UCSD-AML1 (cell line): ENCODE results near the gene IRF2.
A peak's percentile ranks its signal among the peaks of the same experiment; 100 is the strongest.
"Not testable (repeated sequence)": the region's sequence is repeated elsewhere in the genome, so short reads cannot be mapped to it uniquely, and the experiment has no call there.

Source experiments
- DNase-seq: peaks from one replicate; lab custom pipeline; 2025; ENCODE audit not compliant: unreplicated experiment; lab: John Stamatoyannopoulos, UW

The IRF2 gene

GRCh38 chr4:184392748-184393559, 81.4 kb downstream of the IRF2 start:
- DNase-seq: no peak

- no peak for DNase-seq
Observed at GRCh38 chr4:184392316-184392715, 82.0 kb downstream of the IRF2 start.

DNA sequence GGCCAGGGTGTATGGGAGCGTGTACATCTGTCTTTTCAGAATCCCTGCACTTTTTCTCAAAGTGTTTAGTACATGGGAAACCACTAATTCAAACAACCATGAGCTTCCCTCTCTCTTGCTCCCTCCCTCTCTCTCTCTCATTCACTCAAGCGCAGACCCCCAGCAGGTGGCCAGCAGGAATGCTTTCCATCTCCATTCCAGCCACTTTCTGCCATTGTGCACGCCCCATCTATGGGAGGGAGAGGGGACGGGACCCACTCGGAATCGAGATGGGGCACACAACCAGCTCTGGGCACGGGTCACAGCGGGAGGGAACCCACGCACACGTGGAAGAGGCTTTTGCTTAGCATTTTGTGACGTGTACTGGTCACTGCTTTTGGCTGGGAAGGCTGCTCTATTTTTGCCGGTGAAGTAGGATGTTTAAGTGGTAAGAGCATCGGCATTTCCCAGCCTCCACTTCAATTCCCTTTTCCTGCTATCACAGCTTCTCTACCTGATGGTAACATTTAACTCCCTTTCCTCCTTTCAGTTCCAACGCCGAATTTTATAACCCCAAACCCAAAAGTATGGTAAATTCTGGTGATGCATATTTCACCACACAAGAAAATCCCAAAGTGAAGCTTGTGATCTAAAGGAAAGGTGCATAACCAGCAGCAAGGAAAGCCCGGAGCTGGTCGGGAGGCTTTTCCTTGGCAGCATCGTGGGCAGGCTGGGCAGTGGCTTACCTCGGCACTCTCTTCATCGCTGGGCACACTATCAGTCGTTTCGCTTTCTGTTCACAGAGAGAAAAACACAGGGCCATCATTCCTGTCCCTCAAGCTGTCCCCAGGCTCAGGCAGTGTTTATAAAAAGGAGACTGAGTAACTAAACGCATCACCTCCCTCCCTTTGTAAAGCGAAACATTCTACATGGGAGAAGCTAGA, 84.1 kb downstream of the IRF2 start:
- no peak for DNase-seq

DNA sequence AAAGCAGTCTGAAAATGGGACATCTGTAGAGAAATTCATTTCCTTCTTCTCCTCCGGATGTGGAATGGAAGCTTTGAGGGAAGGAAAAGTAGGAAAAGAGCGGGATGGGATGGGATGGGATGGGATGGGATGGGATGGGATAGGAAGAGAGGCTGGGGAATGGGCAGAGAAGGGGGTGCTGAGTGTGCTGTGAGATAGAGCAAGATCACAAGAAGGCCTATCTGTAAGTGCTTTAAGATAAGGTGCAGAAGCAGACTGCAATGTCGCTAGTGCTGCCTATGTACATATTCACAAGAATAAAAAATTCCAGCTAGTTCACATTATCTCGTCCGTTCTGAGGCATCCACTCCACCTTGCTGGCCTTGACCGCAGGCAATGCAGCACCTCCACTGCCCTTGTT, 86.2 kb downstream of the IRF2 start:
- DNase-seq: no peak

- DNase-seq: no peak
Observed at GRCh38 chr4:184387351-184387750, 87.0 kb downstream of the IRF2 start.

GRCh38 chr4:184386271-184386781, 88.0 kb downstream of the IRF2 start:
- no peak for DNase-seq

- DNase-seq: no peak
Observed at GRCh38 chr4:184385705-184386141, 88.6 kb downstream of the IRF2 start.

- DNase-seq: no peak
Observed at GRCh38 chr4:184384810-184385557, 89.4 kb downstream of the IRF2 start.

GRCh38 chr4:184384056-184384809, 90.1 kb downstream of the IRF2 start:
- DNase-seq: peak; percentile 41

DNA sequence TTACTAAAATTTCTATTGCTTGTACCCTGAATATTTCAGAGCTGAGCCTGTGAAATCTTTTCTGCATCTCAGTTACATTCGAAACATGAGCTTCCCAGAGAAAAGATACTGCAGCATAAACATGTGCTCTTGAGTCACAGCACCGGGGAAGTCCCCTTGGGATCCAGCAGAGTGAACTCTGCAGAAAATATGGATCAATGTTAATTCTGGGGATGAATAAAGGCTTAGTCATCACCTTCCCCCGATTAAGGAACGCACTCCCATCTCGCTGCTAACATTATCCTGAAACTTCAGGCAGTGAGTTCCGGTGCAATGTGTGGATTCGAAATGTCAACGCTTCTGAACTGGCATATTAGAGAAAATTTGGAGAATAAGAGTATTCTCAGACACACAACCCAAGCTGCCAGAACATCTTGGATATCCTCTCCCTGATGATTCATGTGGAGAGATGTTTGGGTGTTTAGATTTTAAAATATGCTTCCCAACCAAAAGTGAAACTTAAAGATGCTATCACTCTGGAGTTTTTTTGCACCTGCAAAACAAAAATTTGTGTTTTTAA, 90.8 kb downstream of the IRF2 start:
- DNase-seq: no peak

- DNase-seq: no peak
Observed at GRCh38 chr4:184382189-184382846, 92.0 kb downstream of the IRF2 start.

- DNase-seq: no peak
Observed at GRCh38 chr4:184380707-184381106, 93.6 kb downstream of the IRF2 start.

DNA sequence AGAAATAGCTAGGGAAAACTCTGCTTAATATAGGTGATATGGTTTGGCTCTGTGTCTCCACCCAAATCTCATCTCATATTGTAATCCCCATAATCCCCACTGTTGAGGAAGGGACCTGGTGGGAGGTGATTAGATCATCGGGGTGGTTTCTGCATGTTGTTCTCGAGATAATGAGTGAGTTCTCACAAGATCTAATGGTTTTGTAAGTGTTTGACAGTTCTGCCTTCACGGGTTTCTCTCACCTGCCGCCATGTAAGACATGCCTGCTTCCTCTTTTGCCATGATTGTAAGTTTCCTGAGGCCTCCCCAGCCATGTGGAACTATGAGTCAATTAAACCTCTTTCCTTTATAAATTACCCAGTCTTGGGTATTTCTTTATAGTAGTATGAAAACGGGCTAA, 94.1 kb downstream of the IRF2 start:
- DNase-seq: not testable (repeated sequence)

- no peak for DNase-seq
Observed at GRCh38 chr4:184376923-184377322, 97.4 kb downstream of the IRF2 start.

GRCh38 chr4:184376126-184376838, 98.1 kb downstream of the IRF2 start:
- DNase-seq: no peak

DNA sequence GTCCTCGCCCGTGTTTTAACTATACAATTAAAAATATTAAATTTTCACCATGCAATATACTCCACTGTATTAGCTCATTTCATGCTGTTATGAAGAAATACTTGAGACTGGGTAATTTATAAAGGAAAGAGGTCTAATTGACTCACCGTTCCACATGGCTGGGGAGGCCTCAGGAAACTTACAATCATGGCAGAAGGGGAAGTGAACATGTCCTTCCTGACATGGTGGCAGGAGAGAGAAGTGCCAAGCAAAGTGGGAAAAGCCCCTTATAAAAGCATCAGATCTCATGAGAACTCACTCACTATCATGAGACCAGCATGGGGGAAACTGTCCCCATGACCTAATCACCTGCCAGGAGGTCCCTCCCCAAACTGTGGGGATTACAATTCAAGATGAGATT, 98.7 kb downstream of the IRF2 start:
- not testable (repeated sequence) for DNase-seq

DNA sequence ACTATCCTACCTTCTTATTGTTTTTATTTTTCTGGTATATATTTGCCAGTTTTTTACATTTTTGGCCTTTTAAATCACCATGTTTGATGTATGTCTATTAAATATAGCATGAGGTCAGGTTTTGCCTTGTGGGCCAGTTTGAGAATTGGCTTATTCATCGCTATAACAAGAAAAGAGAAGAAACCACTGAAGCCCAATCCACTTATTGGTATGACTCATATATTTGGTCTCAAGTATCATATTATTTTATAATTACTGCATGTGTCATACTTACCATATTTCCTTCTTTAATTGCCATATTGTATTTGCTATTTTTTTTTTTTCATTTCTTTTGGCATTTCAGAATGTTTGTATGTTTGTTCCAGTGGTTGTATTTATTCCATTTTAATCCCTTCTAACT, 99.3 kb downstream of the IRF2 start:
- DNase-seq: no peak

DNA sequence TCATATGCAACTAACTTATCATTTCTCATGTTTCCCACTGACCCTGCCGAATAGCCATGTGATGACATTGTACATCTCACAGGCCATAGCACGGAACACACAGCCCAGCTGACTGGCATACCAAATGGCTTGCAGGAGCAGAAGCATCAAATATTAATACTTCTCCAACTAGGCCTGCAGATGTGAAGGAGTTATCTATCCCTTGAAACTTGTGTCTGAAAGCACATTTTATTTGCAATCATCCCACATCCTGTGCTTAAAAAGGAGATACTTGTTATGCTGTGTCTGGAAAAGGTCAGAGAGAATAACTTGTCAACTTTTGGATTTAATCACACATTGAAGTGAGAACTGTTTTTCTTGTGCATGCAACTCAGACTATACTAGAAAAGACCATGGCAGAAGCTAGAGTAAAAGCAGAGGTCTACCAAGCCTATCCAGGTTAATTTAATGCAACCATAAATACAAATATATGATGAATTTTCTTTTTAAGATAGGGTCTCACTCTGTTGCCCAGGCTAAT, 100.4 kb downstream of the IRF2 start:
- no peak for DNase-seq

DNA sequence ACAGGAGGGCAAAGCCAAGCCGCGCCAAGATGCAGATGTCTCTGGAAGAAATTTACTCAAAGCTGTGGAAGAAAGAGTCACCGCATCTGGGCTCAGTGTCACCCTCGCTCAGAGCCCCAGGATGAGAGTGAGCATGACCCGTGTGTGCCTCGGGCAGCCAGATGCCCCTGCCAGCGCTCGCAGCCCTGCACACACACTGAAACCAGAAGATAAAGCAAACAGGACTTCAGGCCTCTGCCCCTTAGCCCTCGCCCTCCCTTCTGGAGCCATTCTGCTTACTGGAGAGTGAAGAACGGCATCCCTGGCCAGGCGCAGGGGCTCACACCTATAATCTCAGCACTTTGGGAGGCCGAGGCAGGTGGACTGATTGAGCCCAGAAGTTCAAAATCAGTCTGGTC, 103.0 kb downstream of the IRF2 start:
- DNase-seq: no peak
